Left lung (tissue), 10 donors: Measurements from ENCODE around the gene CPOX. TPM values are rescaled to one million over a fixed set of nuclear protein-coding genes. Genes with fewer than 3 reads are reported as not detected.
A peak's percentile ranks its signal among the peaks of the same experiment; 100 is the strongest.

Experiments
- ATAC-seq: fragments of 200-7000 bp; cut with Tn5 transposase; one replicate; pipeline ENCODE4 v1.9.1; 2020; ENCODE audit warnings: moderate library complexity
- DNase-seq, 4 donors: peaks; one replicate each; pipeline ENCODE4 v3.0.0-alpha.2; 2013 to 2020
- H3K27ac ChIP-seq, 2 donors: fragments of 200-600 bp; sonication (generic) in 1 of 2; one replicate each; pipeline versions ENCODE4 v1.5.0 to v1.8.0; 2020 to 2021
- H3K27me3 ChIP-seq, 2 donors: fragments of 200-600 bp; sonication (generic) in 1 of 2; one replicate each; pipeline versions ENCODE4 v1.5.0 to v1.8.0; 2020 to 2021
- H3K36me3 ChIP-seq, 2 donors: fragments of 200-600 bp; sonication (generic) in 1 of 2; one replicate each; pipeline versions ENCODE4 v1.5.0 to v1.8.0; 2020 to 2021
- H3K4me1 ChIP-seq, 2 donors: fragments of 200-600 bp; one replicate each; pipeline ENCODE4 v1.8.0; 2021
- H3K4me3 ChIP-seq, 2 donors: fragments of 200-600 bp; sonication (generic) in 1 of 2; one replicate each; pipeline versions ENCODE4 v1.5.0 to v1.8.0; 2020 to 2021; ENCODE audit warnings: mild to moderate bottlenecking in 1 of 2
- H3K9me3 ChIP-seq, 2 donors: fragments of 200-600 bp; sonication (generic) in 1 of 2; one replicate each; pipeline versions ENCODE4 v1.5.0 to v1.8.0; 2020 to 2021
- CTCF ChIP-seq, 2 donors: fragments of 200-600 bp; sonication (generic) in 1 of 2; IDR thresholded peaks; one replicate each; pipeline versions ENCODE4 v1.5.0 to v1.8.0; 2021; ENCODE audit warnings: antibody characterized with exemption in 2 of 2
- intact Hi-C, 2 donors: fragments of 100-400 bp; cut with DNase I; formaldehyde crosslinking; loops; one replicate each; pipeline versions ENCODE4 v1.11.2 to v1.14.2; 2022
- polyA plus RNA-seq, 6 donors: library from polyadenylated mRNA; unstranded; fragments of 120-200 nt; gene quantifications; one replicate each; pipeline ENCODE4 v1.2.1, GENCODE V29; 2013; ENCODE audit not compliant: insufficient read length in 6 of 6
- total RNA-seq, 2 donors: library from RNA; stranded (reverse); fragmentation: NEBNext Ultra II Directional; extraction: Animal tissue kit (Norgen Biotek cat#: 25700); gene quantifications; one replicate each; pipeline ENCODE4 v1.2.1, GENCODE V29; 2021
- donor health status: DM: no; HTN: yes; CAD: no.
- donor health status: DM: no; HTN: no; CAD: no.

Gene CPOX
- total and polyA plus RNA-seq, 8 donors: 15.0 to 33.6 (median 27.5) TPM

GRCh38 chr3:98556164-98557130, 37.0 kb downstream of the CPOX start:
- H3K27ac ChIP-seq: no peak overlapping the region
- no peak for TF ChIP-seq CTCF (IDR thresholded peaks at IDR 0.05)
- ATAC-seq (no peak), DNase-seq (no peak)
- H3K4me3 ChIP-seq: no peak overlapping the region
- intact Hi-C loops: no loop called here
- H3K9me3 ChIP-seq: no peaks in the 10 kb centered on the region
- peaks cover 0 to 8% of the 10 kb centered on the region in 2 donors for H3K4me1 ChIP-seq
- no peaks in the 10 kb centered on the region for H3K36me3 ChIP-seq
- no peaks in the 10 kb centered on the region for H3K27me3 ChIP-seq

- no peaks in the 10 kb centered on the region for H3K9me3 ChIP-seq
- no peak overlapping the region for H3K4me3 ChIP-seq
- H3K36me3 ChIP-seq: no peaks in the 10 kb centered on the region
- DNase-seq (no peak), ATAC-seq (no peak)
- TF ChIP-seq CTCF (IDR thresholded peaks at IDR 0.05): no peak
- no peaks in the 10 kb centered on the region for H3K27me3 ChIP-seq
- peaks cover 0 to 8% of the 10 kb centered on the region in 2 donors for H3K4me1 ChIP-seq
- H3K27ac ChIP-seq: no peak overlapping the region
- intact Hi-C loops: no loop called here
These were observed 38.4 kb downstream of the CPOX start for GRCh38 chr3:98555025-98555379.

DNA sequence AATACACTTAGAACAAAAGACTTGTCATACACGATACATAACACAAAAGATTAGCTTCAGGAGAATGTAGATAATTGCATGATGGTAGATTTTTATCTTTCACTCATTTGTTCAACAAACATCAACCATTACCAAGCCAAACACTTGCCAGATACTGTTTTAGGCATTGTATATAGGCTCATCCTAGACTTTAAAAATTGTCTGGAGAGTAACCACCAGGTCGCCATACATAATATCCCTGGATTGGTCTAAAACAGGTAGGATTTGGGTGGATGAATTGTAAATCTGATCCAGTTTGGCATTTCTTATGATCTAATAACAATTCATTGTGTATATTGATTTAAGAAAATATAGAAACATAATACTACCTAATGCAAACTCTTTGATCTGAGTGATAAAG, 38.8 kb downstream of the CPOX start:
- Histone ChIP-seq H3K4me1 (peaks cover 0 to 8% of the 10 kb centered on the region in 2 donors), H3K9me3 (no peaks in the 10 kb centered on the region), H3K27ac (no peak overlapping the region), H3K27me3 (no peaks in the 10 kb centered on the region), H3K4me3 (no peak overlapping the region), H3K36me3 (no peaks in the 10 kb centered on the region)
- no peak for ATAC-seq
- no peak for TF ChIP-seq CTCF (IDR thresholded peaks at IDR 0.05)
- DNase-seq: no peak
- intact Hi-C loops: no loop called here

GRCh38 chr3:98553753-98554152, 39.7 kb downstream of the CPOX start:
- H3K4me1 ChIP-seq: peaks cover 0 to 8% of the 10 kb centered on the region in 2 donors
- intact Hi-C loops: no loop called here
- H3K4me3 ChIP-seq: no peak overlapping the region
- H3K27me3 ChIP-seq: no peaks in the 10 kb centered on the region
- no peak overlapping the region for H3K27ac ChIP-seq
- TF ChIP-seq CTCF (IDR thresholded peaks at IDR 0.05): no peak
- H3K9me3 ChIP-seq: no peaks in the 10 kb centered on the region
- DNase-seq: no peak
- peak; percentile 51 for ATAC-seq
- no peaks in the 10 kb centered on the region for H3K36me3 ChIP-seq

DNA sequence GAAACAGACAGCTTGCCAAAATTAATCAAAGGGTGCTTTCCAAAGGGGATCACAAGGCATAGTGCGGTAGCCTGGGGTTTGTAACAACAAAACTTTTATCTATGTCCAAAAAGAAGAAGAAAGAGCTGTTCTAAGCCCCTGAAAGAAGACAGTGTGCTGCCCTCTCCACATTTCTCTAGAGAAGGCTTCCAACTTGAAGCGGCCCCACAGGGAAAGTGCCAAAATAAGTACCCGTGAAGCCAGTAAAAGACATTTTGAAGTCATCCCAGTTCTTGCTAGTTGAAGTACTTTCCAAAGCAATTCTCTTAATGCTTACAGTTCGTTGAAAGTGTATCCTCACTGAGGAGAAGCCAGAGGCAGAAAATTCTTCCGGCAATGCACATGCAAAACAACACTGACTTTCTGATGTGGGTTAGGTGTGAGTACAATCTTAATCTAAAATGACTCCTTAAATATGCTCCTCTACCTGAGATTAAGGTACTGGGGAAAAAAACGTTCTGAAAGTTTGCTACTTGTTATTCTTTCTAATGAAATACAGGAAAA, 40.3 kb downstream of the CPOX start:
- TF ChIP-seq CTCF (IDR thresholded peaks at IDR 0.05): no peak
- peaks cover 0 to 8% of the 10 kb centered on the region in 2 donors for H3K4me1 ChIP-seq
- no peak for DNase-seq
- H3K27me3 ChIP-seq: no peaks in the 10 kb centered on the region
- intact Hi-C loops: no loop called here
- no peaks in the 10 kb centered on the region for H3K9me3 ChIP-seq
- H3K36me3 ChIP-seq: no peaks in the 10 kb centered on the region
- H3K27ac ChIP-seq: no peak overlapping the region
- no peak for ATAC-seq
- no peak overlapping the region for H3K4me3 ChIP-seq
